ENCODE results near the gene PLA2R1. TPM values are rescaled to one million over a fixed set of nuclear protein-coding genes. Genes with fewer than 3 reads are reported as not detected.

PLA2R1 gene
- total and polyA plus RNA-seq, 2 donors (not counting 1 experiment from before 2014, with no cell fraction given), result 8.0 to 8.3 TPM

DNA sequence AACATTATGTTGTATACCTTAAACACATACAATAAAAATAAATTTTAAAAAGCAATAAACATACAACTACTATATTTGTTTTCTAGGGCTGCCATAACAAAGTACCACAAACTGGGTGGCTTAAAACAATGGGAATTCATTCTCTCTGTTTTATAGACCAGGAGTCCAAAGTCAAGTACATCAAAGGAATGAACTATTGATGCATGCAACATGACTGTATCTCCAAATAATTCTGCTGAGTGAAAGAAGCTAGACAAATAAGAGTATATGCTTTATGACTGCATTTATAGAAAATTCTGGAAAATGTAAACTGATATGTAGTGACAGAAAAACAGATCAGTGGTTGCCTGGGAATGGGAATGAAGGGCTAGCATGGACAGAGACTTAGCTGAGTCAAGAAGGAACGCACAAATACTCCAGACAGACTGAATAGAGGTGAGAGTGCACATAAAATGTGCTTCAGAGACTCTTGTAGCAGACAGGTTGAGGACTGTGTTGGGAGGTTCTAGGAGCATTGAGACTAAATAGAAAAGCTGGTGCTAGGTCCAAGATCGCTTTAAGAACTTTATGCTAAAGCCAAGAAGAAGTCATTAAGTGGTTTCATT is 11.0 kb upstream of the PLA2R1 start:
- peaks cover 9% of the 10 kb centered on the region for H3K27me3 ChIP-seq (ENCODE audit: control insufficient read depth, insufficient read depth, low read length)
- H3K4me3 ChIP-seq (replicated peaks in 1 of 4; ENCODE audit: control extremely low read depth in 1 of 4, insufficient read depth in 1 of 4, low read depth in 3 of 4, low read length in 4 of 4), result no peak overlapping the region
- H3K9me3 ChIP-seq (ENCODE audit: control insufficient read depth, insufficient read depth, low read depth, low read length), result no peaks in the 10 kb centered on the region
- no peak overlapping the region for H3K27ac ChIP-seq (ENCODE audit: insufficient read depth, low read length)
- H3K9ac ChIP-seq (ENCODE audit: insufficient read depth, low read length), result no peak overlapping the region
- TF ChIP-seq CTCF (conservative IDR thresholded peaks at IDR 0.05 in 1 of 2, IDR thresholded peaks at IDR 0.05 in 1 of 2; ENCODE audit: low read depth in 1 of 2, low read length in 2 of 2) (no peak), EZH2 (IDR thresholded peaks at IDR 0.05; ENCODE audit: low read length, missing control alignments) (no peak)
- DNase-seq (ENCODE audit: low read depth in 2 of 2), result no peak
- no peaks in the 10 kb centered on the region for H3K4me1 ChIP-seq (ENCODE audit: control insufficient read depth, extremely low read depth, insufficient read depth, low read length)
- H3K36me3 ChIP-seq (ENCODE audit: control insufficient read depth, insufficient read depth, low read length), result no peaks in the 10 kb centered on the region
- no peaks in the 10 kb centered on the region for H3K79me2 ChIP-seq (ENCODE audit: control insufficient read depth, insufficient read depth, low read length)
- H3K4me2 ChIP-seq (ENCODE audit: extremely low read depth, insufficient read depth, low read length), result no peak overlapping the region
- no peaks in the 10 kb centered on the region for H4K20me1 ChIP-seq (ENCODE audit: control insufficient read depth, extremely low read depth, insufficient read depth, low read length)
- H2AFZ ChIP-seq (ENCODE audit: low read length), result no peak overlapping the region

- no peak for TF ChIP-seq EZH2 (IDR thresholded peaks at IDR 0.05; ENCODE audit: low read length, missing control alignments)
- TF ChIP-seq CTCF (conservative IDR thresholded peaks at IDR 0.05 in 1 of 2, IDR thresholded peaks at IDR 0.05 in 1 of 2; ENCODE audit: low read depth in 1 of 2, low read length in 2 of 2), result no peak
Observed at GRCh38 chr2:160068906-160069305, 6.5 kb upstream of the PLA2R1 start.

DNA sequence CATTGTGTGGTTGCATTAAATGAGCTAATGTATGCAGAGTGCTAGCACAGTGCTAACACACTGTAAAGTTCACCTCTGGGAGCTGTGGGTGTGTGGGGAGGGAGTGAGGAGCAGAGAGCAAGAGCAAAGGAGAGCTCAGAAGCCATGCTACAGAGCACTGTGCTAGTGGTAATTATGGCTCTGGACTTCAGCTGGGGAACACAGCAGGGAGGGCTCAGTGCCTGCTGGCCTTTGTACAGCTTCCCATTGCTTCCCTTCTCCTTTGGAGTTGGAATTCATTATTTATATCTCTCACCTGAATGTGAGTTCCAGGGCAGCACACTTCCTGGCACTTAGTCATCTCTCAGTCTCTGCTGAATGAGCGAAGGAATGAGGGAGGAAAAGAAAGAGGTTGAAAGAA is 2.5 kb upstream of the PLA2R1 start:
- Histone ChIP-seq H3K9ac (ENCODE audit: insufficient read depth, low read length) (no peak overlapping the region), H3K27ac (ENCODE audit: insufficient read depth, low read length) (no peak overlapping the region), H3K4me3 (replicated peaks in 1 of 4; ENCODE audit: control extremely low read depth in 1 of 4, insufficient read depth in 1 of 4, low read depth in 3 of 4, low read length in 4 of 4) (no peak overlapping the region), H3K9me3 (ENCODE audit: control insufficient read depth, insufficient read depth, low read depth, low read length) (no peaks in the 10 kb centered on the region), H3K27me3 (ENCODE audit: control insufficient read depth, insufficient read depth, low read length) (no peaks in the 10 kb centered on the region), H3K79me2 (ENCODE audit: control insufficient read depth, insufficient read depth, low read length) (no peaks in the 10 kb centered on the region), H3K4me2 (ENCODE audit: extremely low read depth, insufficient read depth, low read length) (no peak overlapping the region), H2AFZ (ENCODE audit: low read length) (no peak overlapping the region), H4K20me1 (ENCODE audit: control insufficient read depth, extremely low read depth, insufficient read depth, low read length) (no peaks in the 10 kb centered on the region), H3K36me3 (ENCODE audit: control insufficient read depth, insufficient read depth, low read length) (no peaks in the 10 kb centered on the region), H3K4me1 (ENCODE audit: control insufficient read depth, extremely low read depth, insufficient read depth, low read length) (no peaks in the 10 kb centered on the region)
- no peak for DNase-seq (ENCODE audit: low read depth in 2 of 2)
- TF ChIP-seq EZH2 (IDR thresholded peaks at IDR 0.05; ENCODE audit: low read length, missing control alignments), result no peak
- no peak for TF ChIP-seq CTCF (conservative IDR thresholded peaks at IDR 0.05 in 1 of 2, IDR thresholded peaks at IDR 0.05 in 1 of 2; ENCODE audit: low read depth in 1 of 2, low read length in 2 of 2)

More at GRCh38 chr2:160068906-160069305, 6.5 kb upstream of the PLA2R1 start:
- Histone ChIP-seq H3K27me3 (ENCODE audit: control insufficient read depth, insufficient read depth, low read length) (peaks cover 9% of the 10 kb centered on the region), H3K27ac (ENCODE audit: insufficient read depth, low read length) (no peak overlapping the region), H3K36me3 (ENCODE audit: control insufficient read depth, insufficient read depth, low read length) (no peaks in the 10 kb centered on the region), H3K9ac (ENCODE audit: insufficient read depth, low read length) (no peak overlapping the region), H3K79me2 (ENCODE audit: control insufficient read depth, insufficient read depth, low read length) (no peaks in the 10 kb centered on the region), H3K4me1 (ENCODE audit: control insufficient read depth, extremely low read depth, insufficient read depth, low read length) (no peaks in the 10 kb centered on the region), H3K9me3 (ENCODE audit: control insufficient read depth, insufficient read depth, low read depth, low read length) (no peaks in the 10 kb centered on the region), H4K20me1 (ENCODE audit: control insufficient read depth, extremely low read depth, insufficient read depth, low read length) (no peaks in the 10 kb centered on the region), H3K4me3 (replicated peaks in 1 of 4; ENCODE audit: control extremely low read depth in 1 of 4, insufficient read depth in 1 of 4, low read depth in 3 of 4, low read length in 4 of 4) (no peak overlapping the region), H2AFZ (ENCODE audit: low read length) (no peak overlapping the region), H3K4me2 (ENCODE audit: extremely low read depth, insufficient read depth, low read length) (no peak overlapping the region)
- no peak for DNase-seq (ENCODE audit: low read depth in 2 of 2)

Data from fibroblast of lung (primary cell).